K562 (cell line): ENCODE measurements around the gene ABHD5. TPM values are rescaled to one million over a fixed set of nuclear protein-coding genes. Genes with fewer than 3 reads are reported as not detected.

ENCODE experiments used
- BACH1 ChIP-seq: fragments of 200-800 bp; sonication (Bioruptor generic); IDR thresholded peaks from 2 replicates; pipeline ENCODE4 v1.6.1; 2016; ENCODE audit warnings: missing genetic modification characterization, missing compliant biosample characterization
- BRF1 ChIP-seq: IDR thresholded peaks from 3 replicates; pipeline ENCODE4 v1.6.1; 2011; ENCODE audit warnings: borderline replicate concordance, mild to moderate bottlenecking; ENCODE audit not compliant: insufficient read length; ENCODE audit errors: extremely low read depth
- FOS ChIP-seq: IDR thresholded peaks from 3 replicates; pipeline ENCODE4 v1.6.1; 2011; ENCODE audit not compliant: insufficient read length; ENCODE audit errors: extremely low read depth
- HSF4 ChIP-seq: fragments of 250-450 bp; sonication (Bioruptor Pico); IDR thresholded peaks from 2 replicates; pipeline ENCODE4 v2.1.2; 2022; ENCODE audit warnings: mild to moderate bottlenecking, moderate library complexity, borderline replicate concordance
- LARP7 ChIP-seq: fragments of 450-650 bp; IDR thresholded peaks from 2 replicates; pipeline ENCODE4 v1.6.1; 2016
- NCOA1 ChIP-seq: fragments of 450-650 bp; IDR thresholded peaks from 2 replicates; pipeline ENCODE4 v1.6.1; 2016; ENCODE audit warnings: low read depth
- NFATC3 ChIP-seq: fragments of 450-650 bp; IDR thresholded peaks from 2 replicates; pipeline ENCODE4 v1.6.1; 2017; ENCODE audit warnings: mild to moderate bottlenecking
- NFIX ChIP-seq: fragments of 250-450 bp; sonication (Bioruptor Pico); IDR thresholded peaks from 2 replicates; pipeline ENCODE4 v1.4.0; 2020; ENCODE audit warnings: low read depth, mild to moderate bottlenecking, moderate library complexity
- OTX1 ChIP-seq: fragments of 450-650 bp; formaldehyde crosslinking; IDR thresholded peaks from 2 replicates; pipeline ENCODE4 v1.4.0; 2022; ENCODE audit warnings: mild to moderate bottlenecking
- PCBP1 ChIP-seq: fragments of 200-400 bp; formaldehyde crosslinking; IDR thresholded peaks from 2 replicates; pipeline ENCODE4 v1.6.1; 2018; ENCODE audit warnings: mild to moderate bottlenecking, low read depth, low read length; ENCODE audit not compliant: poor library complexity, severe bottlenecking
- PHF20 ChIP-seq: fragments of 450-650 bp; IDR thresholded peaks from 2 replicates; pipeline ENCODE4 v1.6.1; 2018; ENCODE audit not compliant: partially characterized antibody
- PRPF4 ChIP-seq: fragments of 200-400 bp; formaldehyde crosslinking; IDR thresholded peaks from one replicate; pipeline ENCODE4 v1.6.1; 2017; ENCODE audit warnings: low read length, low read depth, mild to moderate bottlenecking; ENCODE audit not compliant: insufficient read depth, poor library complexity, severe bottlenecking
- RAD21 ChIP-seq, 2 experiments: fragments of 250-450 bp in 1 of 2; fragments of 450-650 bp in 1 of 2; sonication (Bioruptor Pico) in 1 of 2; formaldehyde crosslinking in 1 of 2; IDR thresholded peaks in 1 of 2; conservative IDR thresholded peaks in 1 of 2; 2 replicates each; pipeline versions ENCODE4 v1.4.0 to v1.8.0; 2020 to 2022; ENCODE audit warnings: mild to moderate bottlenecking in 2 of 2, moderate library complexity in 1 of 2
- RFX7 ChIP-seq: fragments of 250-450 bp; sonication (Bioruptor Pico); IDR thresholded peaks from 2 replicates; pipeline ENCODE4 v1.5.1; 2021; ENCODE audit warnings: mild to moderate bottlenecking
- THAP12 ChIP-seq: fragments of 250-450 bp; sonication (Bioruptor Pico); IDR thresholded peaks from 2 replicates; pipeline ENCODE4 v1.9.0; 2021; ENCODE audit warnings: mild to moderate bottlenecking, inconsistent platforms
- THRA ChIP-seq: fragments of 450-650 bp; IDR thresholded peaks from 2 replicates; pipeline ENCODE4 v1.6.1; 2017; ENCODE audit warnings: mild to moderate bottlenecking, moderate library complexity
- TRIM25 ChIP-seq: fragments of 450-650 bp; IDR thresholded peaks from 2 replicates; pipeline ENCODE4 v1.7.0; 2016; ENCODE audit warnings: borderline replicate concordance
- ZC3H8 ChIP-seq: fragments of 450-650 bp; IDR thresholded peaks from 2 replicates; pipeline ENCODE4 v1.6.1; 2017
- ZFPM2 ChIP-seq: fragments of 250-450 bp; sonication (Bioruptor Pico); IDR thresholded peaks from 2 replicates; pipeline ENCODE4 v1.5.1; 2022; ENCODE audit warnings: mild to moderate bottlenecking
- ZNF12 ChIP-seq: sonication (generic); formaldehyde crosslinking; IDR thresholded peaks from 2 replicates; pipeline ENCODE4 v1.4.0; 2020; ENCODE audit warnings: mild to moderate bottlenecking, missing genetic modification reagents
- ZNF143 ChIP-seq: sonication (generic); formaldehyde crosslinking; IDR thresholded peaks from 2 replicates; pipeline ENCODE4 v1.9.0; 2022; ENCODE audit warnings: mild to moderate bottlenecking, missing genetic modification reagents
- ZNF165 ChIP-seq: fragments of 250-450 bp; sonication (Bioruptor Pico); IDR thresholded peaks from 2 replicates; pipeline ENCODE4 v1.4.0; 2020; ENCODE audit warnings: borderline replicate concordance
- ZNF23 ChIP-seq: fragments of 250-450 bp; sonication (Bioruptor Pico); IDR thresholded peaks from 2 replicates; pipeline ENCODE4 v1.4.0; 2020; ENCODE audit warnings: mild to moderate bottlenecking
- polyA plus RNA-seq, 8 experiments: library from polyadenylated mRNA; depleted of rRNA in 4 of 8; stranded (reverse) in 5 of 8; unstranded in 3 of 8; fragments of >200 nt; fragmentation: Nextera tagmentation in 2 of 8; fragmentation: Illumina TruSeq in 1 of 8; extraction: Ambion mirVana in 2 of 8; extraction: Trizol in 1 of 8; gene quantifications; 2 replicates each; pipeline versions ENCODE4 v1.2.1 to v1.2.3, GENCODE V29; 2011 to 2014; ENCODE audit warnings: inconsistent platforms in 1 of 8, missing spikeins in 1 of 8
- total RNA-seq, 7 experiments: library from RNA; depleted of rRNA in 6 of 7; stranded (reverse); fragments of >200 nt in 6 of 7; fragmentation: Illumina TruSeq in 2 of 7; extraction: Trizol in 2 of 7; gene quantifications; 2 replicates each; pipeline versions ENCODE4 v1.2.1 to v1.2.3, GENCODE V29; 2011 to 2021; ENCODE audit warnings: low replicate concordance in 1 of 7

The ABHD5 gene
- total and polyA plus RNA-seq, 9 of the 15 experiments (the other 6 are each of a cell fraction or from before 2014, with no cell fraction given), result 27.8 to 61.7 (median 39.9) TPM

- TF ChIP-seq THAP12 (CRISPR knock-in tag), result no peak
- peak in 1 of 2 experiments; percentile 24; a peak in 2 of 4 replicates for TF ChIP-seq RAD21 (CRISPR knock-in tag; conservative IDR thresholded peaks at IDR 0.05 in 1 of 2, IDR thresholded peaks at IDR 0.05 in 1 of 2)
- no peak for TF ChIP-seq BRF1
- TF ChIP-seq PCBP1, result no peak
- no peak for TF ChIP-seq PRPF4
- TF ChIP-seq BACH1, result 0 out of 2 replicates have a peak, but pooled peaks have one; percentile 35
- TF ChIP-seq RFX7 (CRISPR knock-in tag), result no peak
- TF ChIP-seq OTX1 (CRISPR knock-in tag), result no peak
- TF ChIP-seq ZFPM2 (CRISPR knock-in tag), result no peak
- TF ChIP-seq ZNF143 (CRISPR knock-in tag), result no peak
- no peak for TF ChIP-seq THRA
- no peak for TF ChIP-seq PHF20
- peak; percentile 98 for TF ChIP-seq ZNF165 (CRISPR knock-in tag)
- TF ChIP-seq HSF4 (CRISPR knock-in tag), result peak; percentile 98
- TF ChIP-seq TRIM25, result no peak
- TF ChIP-seq LARP7, result no peak
- TF ChIP-seq NCOA1, result 0 out of 2 replicates have a peak, but pooled peaks have one; percentile 8
- TF ChIP-seq ZNF12 (CRISPR knock-in tag), result no peak
- no peak for TF ChIP-seq FOS
- no peak for TF ChIP-seq ZC3H8
- TF ChIP-seq NFATC3, result no peak
- TF ChIP-seq NFIX (CRISPR knock-in tag), result no peak
- peak; percentile 62; the same call in 1 of the 2 replicates for TF ChIP-seq ZNF23 (CRISPR knock-in tag)
Observed at GRCh38 chr3:43688245-43688650, 2.5 kb upstream of the ABHD5 start (continued).
